A673 (cell line): ENCODE data around the gene HK2. TPM values are rescaled to one million over a fixed set of nuclear protein-coding genes. Genes with fewer than 3 reads are reported as not detected.

Experiments
- BruUV-seq: library from RNA; stranded (reverse); fragments of 400-500 nt; replicated peaks from 2 replicates; lab custom pipeline; 2021; lab: Mats Ljungman, UMichigan
- CTCF ChIA-PET: fragments of 300-600 bp; sonication (Branson Sonifier 250); formaldehyde crosslinking; loops from one replicate; lab custom pipeline; 2022; ENCODE audit warnings: antibody characterized with exemption; lab: Charles Lee
- POLR2A ChIA-PET: fragments of 300-600 bp; sonication (Branson Sonifier 250); formaldehyde crosslinking; loops from one replicate; lab custom pipeline; 2022; ENCODE audit warnings: antibody characterized with exemption; ENCODE audit not compliant: low non-redundant PET; lab: Charles Lee
- DNase-seq: peaks from one replicate; pipeline ENCODE4 v3.0.0-alpha.2; 2015; ENCODE audit warnings: low spot score
- H3K27ac ChIP-seq: fragments of 200-600 bp; sonication (generic); 2 replicates; pipeline ENCODE4 v1.5.1; 2016; ENCODE audit warnings: mixed run types, low read depth, mild to moderate bottlenecking, mixed read lengths, antibody characterized with exemption, low read length; ENCODE audit not compliant: poor library complexity, severe bottlenecking
- H3K27me3 ChIP-seq: fragments of 200-600 bp; sonication (generic); replicated peaks from 2 replicates; pipeline ENCODE4 v1.6.1; 2017; ENCODE audit warnings: mixed run types, low read depth, mild to moderate bottlenecking, mixed read lengths, antibody characterized with exemption, low read length; ENCODE audit not compliant: insufficient read depth, poor library complexity
- H3K36me3 ChIP-seq: fragments of 200-600 bp; sonication (generic); 2 replicates; pipeline ENCODE4 v1.6.1; 2016; ENCODE audit warnings: mixed run types, mild to moderate bottlenecking, mixed read lengths, antibody characterized with exemption, low read length; ENCODE audit not compliant: insufficient read depth, poor library complexity, severe bottlenecking
- H3K4me1 ChIP-seq: fragments of 200-600 bp; sonication (generic); 2 replicates; pipeline ENCODE4 v1.6.1; 2017; ENCODE audit warnings: mixed run types, mild to moderate bottlenecking, mixed read lengths, antibody characterized with exemption, low read length; ENCODE audit not compliant: insufficient read depth, poor library complexity, severe bottlenecking
- H3K4me3 ChIP-seq: fragments of 200-600 bp; sonication (generic); 2 replicates; pipeline ENCODE4 v1.5.1; 2016; ENCODE audit warnings: low read depth, mixed run types, mild to moderate bottlenecking, mixed read lengths, low read length; ENCODE audit not compliant: poor library complexity, severe bottlenecking
- H3K9me3 ChIP-seq: fragments of 200-600 bp; sonication (generic); 2 replicates; pipeline ENCODE4 v1.6.1; 2016; ENCODE audit warnings: mixed run types, low read depth, mild to moderate bottlenecking, mixed read lengths, antibody characterized with exemption, low read length; ENCODE audit not compliant: poor library complexity, severe bottlenecking
- EZH2 ChIP-seq: fragments of 200-600 bp; sonication (generic); IDR thresholded peaks from 2 replicates; pipeline ENCODE4 v1.6.1; 2017; ENCODE audit warnings: borderline replicate concordance, low read depth, mild to moderate bottlenecking, mixed read lengths, antibody characterized with exemption, low read length; ENCODE audit not compliant: poor library complexity, severe bottlenecking
- intact Hi-C: fragments of 100-400 bp; cut with micrococcal nuclease; formaldehyde crosslinking; loops from one replicate; pipeline ENCODE4 v1.10.0; 2022; ENCODE audit not compliant: unreplicated experiment
- total RNA-seq: library from RNA; stranded (reverse); gene quantifications from 2 replicates; pipeline ENCODE4 v1.2.3, GENCODE V29; 2021
- TF ChIP-seq, protein P1 (sequence below): fragments of 300-800, 200-600 bp; sonication (generic); conservative IDR thresholded peaks from 2 replicates; pipeline ENCODE4 v1.5.1; 2017; ENCODE audit warnings: low read depth, mild to moderate bottlenecking, antibody characterized with exemption, low read length, moderate library complexity, mixed read lengths

HK2 gene
- total RNA-seq, 1 experiment from 2014 or later = 42.6 TPM

DNA sequence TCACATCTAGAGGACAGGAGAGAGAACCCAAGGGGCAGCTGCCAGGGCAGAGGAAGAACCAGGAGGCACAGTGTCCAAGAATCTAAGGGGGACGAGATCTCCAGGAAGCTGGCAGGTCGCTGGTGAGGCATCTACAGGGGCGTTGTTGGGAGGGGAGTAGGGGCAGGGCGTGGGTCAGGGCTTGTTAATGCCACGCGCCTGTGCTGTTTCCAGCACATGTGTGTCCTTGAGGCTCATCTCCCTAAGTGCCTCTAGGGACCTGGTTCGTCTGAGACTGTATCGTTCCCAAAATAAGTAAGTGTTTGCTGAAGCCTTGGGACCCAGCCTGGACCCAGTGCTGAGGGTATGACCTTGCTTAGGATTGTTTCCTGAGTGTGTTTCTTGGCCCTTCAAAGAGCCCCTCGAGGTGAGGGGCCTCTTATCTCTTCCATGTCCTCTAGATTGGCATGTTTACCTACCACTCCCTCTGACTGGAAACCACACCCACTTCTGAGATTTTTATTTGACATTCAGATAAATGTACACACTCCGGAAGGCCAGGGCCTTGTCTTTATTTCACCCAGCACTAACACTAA, 22.2 kb downstream of the HK2 start:
- intact Hi-C loops = no loop called here
- DNase-seq = no peak
- H3K4me3 ChIP-seq = no peak overlapping the region
- peaks cover 23% of the 10 kb centered on the region for H3K36me3 ChIP-seq
- H3K9me3 ChIP-seq = no peaks in the 10 kb centered on the region
- BruUV-seq = no TSS peak
- H3K27ac ChIP-seq = no peak overlapping the region
- ChIA-PET POLR2A (no interaction called here), CTCF (no interaction called here)
- TF ChIP-seq, protein P1, sequence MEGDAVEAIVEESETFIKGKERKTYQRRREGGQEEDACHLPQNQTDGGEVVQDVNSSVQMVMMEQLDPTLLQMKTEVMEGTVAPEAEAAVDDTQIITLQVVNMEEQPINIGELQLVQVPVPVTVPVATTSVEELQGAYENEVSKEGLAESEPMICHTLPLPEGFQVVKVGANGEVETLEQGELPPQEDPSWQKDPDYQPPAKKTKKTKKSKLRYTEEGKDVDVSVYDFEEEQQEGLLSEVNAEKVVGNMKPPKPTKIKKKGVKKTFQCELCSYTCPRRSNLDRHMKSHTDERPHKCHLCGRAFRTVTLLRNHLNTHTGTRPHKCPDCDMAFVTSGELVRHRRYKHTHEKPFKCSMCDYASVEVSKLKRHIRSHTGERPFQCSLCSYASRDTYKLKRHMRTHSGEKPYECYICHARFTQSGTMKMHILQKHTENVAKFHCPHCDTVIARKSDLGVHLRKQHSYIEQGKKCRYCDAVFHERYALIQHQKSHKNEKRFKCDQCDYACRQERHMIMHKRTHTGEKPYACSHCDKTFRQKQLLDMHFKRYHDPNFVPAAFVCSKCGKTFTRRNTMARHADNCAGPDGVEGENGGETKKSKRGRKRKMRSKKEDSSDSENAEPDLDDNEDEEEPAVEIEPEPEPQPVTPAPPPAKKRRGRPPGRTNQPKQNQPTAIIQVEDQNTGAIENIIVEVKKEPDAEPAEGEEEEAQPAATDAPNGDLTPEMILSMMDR = no peak
- no peak for TF ChIP-seq EZH2
- H3K27me3 ChIP-seq = no peaks in the 10 kb centered on the region
- H3K4me1 ChIP-seq = no peaks in the 10 kb centered on the region

DNA sequence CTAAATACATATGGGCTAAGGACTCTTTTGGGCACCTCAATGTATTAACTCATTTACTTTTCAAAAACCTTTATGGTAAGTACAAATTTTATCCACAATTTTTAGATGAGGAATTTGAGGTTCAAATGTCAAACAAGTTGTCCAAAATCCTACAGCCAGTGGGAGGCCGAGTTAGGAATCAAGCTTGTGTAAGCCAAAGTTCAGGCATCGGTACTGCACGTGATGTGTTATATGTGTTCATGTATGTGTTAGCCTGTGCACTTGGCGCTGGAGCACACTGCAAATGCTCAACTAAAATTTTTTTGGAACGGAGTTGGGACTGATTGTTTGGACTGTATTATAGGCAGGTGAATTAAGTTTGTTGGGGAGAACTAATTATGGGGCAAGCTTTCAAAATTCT, 22.7 kb downstream of the HK2 start:
- H3K4me1 ChIP-seq = no peaks in the 10 kb centered on the region
- H3K4me3 ChIP-seq = no peak overlapping the region
- ChIA-PET CTCF (no interaction called here), POLR2A (no interaction called here)
- H3K27me3 ChIP-seq = no peaks in the 10 kb centered on the region
- intact Hi-C loops = no loop called here
- no peaks in the 10 kb centered on the region for H3K9me3 ChIP-seq
- no TSS peak for BruUV-seq
- DNase-seq = no peak
- H3K36me3 ChIP-seq = peaks cover 23% of the 10 kb centered on the region
- H3K27ac ChIP-seq = no peak overlapping the region
- TF ChIP-seq, protein P1 = no peak

DNA sequence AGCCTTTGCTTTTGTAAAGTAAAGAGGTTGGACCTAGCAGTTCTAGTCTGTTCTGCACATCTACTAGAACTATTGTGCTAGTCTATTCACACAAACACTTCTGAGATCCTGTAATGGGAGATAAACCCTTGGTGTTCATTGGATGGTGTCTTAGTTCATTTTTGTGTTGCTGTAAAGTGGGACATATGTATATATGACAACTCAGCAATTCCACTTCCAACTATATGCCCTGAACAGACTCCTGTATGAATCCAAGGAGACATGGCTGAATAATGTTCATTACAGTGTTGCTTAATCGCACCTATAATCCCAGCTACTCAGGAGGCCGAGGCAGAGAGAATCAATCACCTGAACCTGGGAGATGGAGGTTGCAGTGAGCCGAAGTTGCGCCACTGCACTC, 23.3 kb downstream of the HK2 start:
- DNase-seq = no peak
- intact Hi-C loops = no loop called here
- Histone ChIP-seq H3K4me3 (no peak overlapping the region), H3K36me3 (peaks cover 23% of the 10 kb centered on the region), H3K27ac (no peak overlapping the region), H3K9me3 (no peaks in the 10 kb centered on the region), H3K4me1 (peaks cover 1% of the 10 kb centered on the region), H3K27me3 (no peaks in the 10 kb centered on the region)
- TF ChIP-seq, protein P1 = no peak
- no peak for TF ChIP-seq EZH2
- ChIA-PET POLR2A (no interaction called here), CTCF (no interaction called here)
- BruUV-seq = no TSS peak
